Inflammatory macrophage (primary cell): ENCODE measurements around the gene CD300LB.
A peak's percentile ranks its signal among the peaks of the same experiment; 100 is the strongest.
"Not testable (repeated sequence)": the region's sequence is repeated elsewhere in the genome, so short reads cannot be mapped to it uniquely, and the experiment has no call there.

Source experiments
- DNase-seq, 2 donors: peaks; one replicate each; pipeline ENCODE4 v3.0.0-alpha.2; 2020 to 2022
- total RNA-seq, 18 experiments: gene quantifications; one replicate each; lab custom pipeline; 2026; ENCODE audit warnings: mixed read lengths in 6 of 18, inconsistent platforms in 2 of 18; lab: John Stamatoyannopoulos, UW

The CD300LB gene
- 0.81 to 142 (median 13.3) reads per million in 18 experiments for total RNA-seq

GRCh38 chr17:74531231-74531761, at the start of gene CD300LB:
Gene CD300LB (minus strand): TSS chr17:74531475. CDS start chr17:74531350, 125 bp downstream.
- peak; percentile 54 to 61 for DNase-seq

GRCh38 chr17:74579900-74580299, 48.6 kb upstream of the CD300LB start:
- peak in 1 of 2 donors; percentile 36 for DNase-seq

GRCh38 chr17:74578979-74579378, 47.7 kb upstream of the CD300LB start:
- no peak for DNase-seq

- no peak for DNase-seq
Measured at GRCh38 chr17:74574489-74575142, 43.3 kb upstream of the CD300LB start.

- not testable (repeated sequence) for DNase-seq
Measured at GRCh38 chr17:74573635-74574034, 42.4 kb upstream of the CD300LB start.

GRCh38 chr17:74573169-74573568, 41.9 kb upstream of the CD300LB start:
- no peak for DNase-seq

- peak in 1 of 2 donors; percentile 41 for DNase-seq
Measured at GRCh38 chr17:74571621-74572270, 40.5 kb upstream of the CD300LB start.

GRCh38 chr17:74569020-74570003, 38.0 kb upstream of the CD300LB start:
- peak; percentile 91 to 94 for DNase-seq

- DNase-seq, result no peak
Measured at GRCh38 chr17:74568106-74568873, 37.0 kb upstream of the CD300LB start.

- DNase-seq, result peak; percentile 60 to 75
Measured at GRCh38 chr17:74567397-74567796, 36.1 kb upstream of the CD300LB start, which contains the start of gene CD300H. Gene CD300H (minus strand): TSS chr17:74567509.

GRCh38 chr17:74566132-74566753, 35.0 kb upstream of the CD300LB start:
- peak; percentile 34 to 63 for DNase-seq

- DNase-seq, result no peak
Measured at GRCh38 chr17:74565126-74565525, 33.9 kb upstream of the CD300LB start.

- DNase-seq, result no peak
Measured at GRCh38 chr17:74563358-74563757, 32.1 kb upstream of the CD300LB start.

GRCh38 chr17:74561586-74561985, 30.3 kb upstream of the CD300LB start:
- DNase-seq, result peak in 1 of 2 donors; percentile 18

GRCh38 chr17:74558882-74559519, 27.7 kb upstream of the CD300LB start:
- DNase-seq, result no peak

GRCh38 chr17:74558402-74558801, 27.1 kb upstream of the CD300LB start:
- peak in 1 of 2 donors; percentile 42 for DNase-seq

- DNase-seq, result no peak
Measured at GRCh38 chr17:74555427-74555940, 24.2 kb upstream of the CD300LB start.

GRCh38 chr17:74554909-74555308, 23.6 kb upstream of the CD300LB start:
- DNase-seq, result no peak

- no peak for DNase-seq
Measured at GRCh38 chr17:74552037-74552436, 20.8 kb upstream of the CD300LB start.

GRCh38 chr17:74550602-74551001, 19.3 kb upstream of the CD300LB start:
- DNase-seq, result no peak
